Kidney capillary endothelial cell (primary cell): Measurements from ENCODE around the gene SIGLEC6.
A peak's percentile ranks its signal among the peaks of the same experiment; 100 is the strongest.

ENCODE experiments used
- DNase-seq: peaks from one replicate; pipeline ENCODE4 v3.0.0-alpha.2; 2018; ENCODE audit warnings: low spot score

The SIGLEC6 gene

GRCh38 chr19:51476164-51476563 is 55.3 kb downstream of the SIGLEC6 start:
- no peak for DNase-seq

GRCh38 chr19:51473009-51473707 is 58.3 kb downstream of the SIGLEC6 start:
- peak; percentile 51 for DNase-seq

GRCh38 chr19:51472607-51473006 is 58.9 kb downstream of the SIGLEC6 start:
- no peak for DNase-seq

- DNase-seq = no peak
Observed at GRCh38 chr19:51471527-51471926, 59.9 kb downstream of the SIGLEC6 start.

GRCh38 chr19:51470966-51471365 is 60.5 kb downstream of the SIGLEC6 start:
- DNase-seq = no peak

- DNase-seq = no peak
Observed at GRCh38 chr19:51469629-51470028, 61.8 kb downstream of the SIGLEC6 start.

- DNase-seq = no peak
Observed at GRCh38 chr19:51469162-51469561, 62.3 kb downstream of the SIGLEC6 start.

GRCh38 chr19:51468545-51468920 is 62.9 kb downstream of the SIGLEC6 start:
- DNase-seq = no peak

GRCh38 chr19:51467864-51468544 is 63.5 kb downstream of the SIGLEC6 start:
- DNase-seq = no peak
